HG03135 (cell line): ENCODE data around the gene TLE2.
"Not testable (repeated sequence)": the region's sequence is repeated elsewhere in the genome, so short reads cannot be mapped to it uniquely, and the experiment has no call there.

ENCODE experiments used
- ATAC-seq: cut with Tn5 transposase; IDR thresholded peaks from one replicate; pipeline ENCODE4 v1.9.1; 2021; ENCODE audit warnings: mild to moderate bottlenecking, moderate library complexity; ENCODE audit not compliant: unreplicated experiment

The TLE2 gene

DNA sequence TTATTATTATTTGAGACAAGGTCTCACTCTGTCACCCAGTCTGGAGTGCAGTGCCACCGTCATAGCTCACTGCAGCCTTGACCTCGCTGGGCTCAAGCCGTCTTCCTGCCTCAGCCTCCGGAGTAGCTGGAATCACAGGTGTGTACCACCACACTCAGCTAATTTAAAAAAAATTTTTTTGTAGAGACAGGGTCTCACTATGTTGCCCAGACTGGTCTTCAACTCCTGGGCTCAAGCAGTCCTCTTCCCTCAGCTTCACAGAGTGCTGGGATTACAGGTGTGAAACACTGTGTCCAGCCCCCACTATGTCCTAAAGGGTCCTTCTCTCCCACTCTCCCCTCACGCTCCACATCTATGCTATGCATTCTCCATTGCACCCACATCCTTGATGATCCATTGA lies 9.1 kb upstream of the TLE2 start:
- no peak for ATAC-seq

DNA sequence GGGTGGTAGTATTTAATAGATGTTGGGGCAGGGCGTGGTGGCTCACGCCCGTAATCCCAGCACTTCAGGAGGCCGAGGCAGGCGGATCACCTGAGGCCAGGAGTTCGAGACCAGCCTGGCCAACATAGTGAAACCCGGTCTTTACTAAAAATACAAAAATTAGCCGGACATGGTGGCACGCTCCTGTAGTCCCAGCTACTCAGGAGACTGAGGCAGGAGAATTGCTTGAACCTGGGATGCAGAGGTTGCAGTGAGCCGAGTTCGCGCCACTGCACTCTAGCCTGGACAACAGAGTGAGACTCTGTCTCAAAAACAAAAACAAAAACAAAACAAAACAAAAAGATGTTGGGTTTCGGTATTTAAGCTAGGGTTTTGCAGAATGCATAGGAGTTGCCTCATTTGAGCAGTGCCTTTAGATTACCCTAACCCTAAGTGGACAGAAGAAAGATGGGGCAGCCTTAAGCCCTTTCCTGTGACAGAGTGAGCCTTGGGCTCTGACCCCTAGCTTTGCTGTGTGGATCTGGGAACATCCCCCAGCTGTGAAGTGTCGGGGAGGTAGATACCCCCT lies 8.0 kb upstream of the TLE2 start:
- not testable (repeated sequence) for ATAC-seq

GRCh38 chr19:3036119-3036976 lies 7.3 kb upstream of the TLE2 start:
- ATAC-seq = peak; percentile 48

- ATAC-seq = peak; percentile 72
Observed at GRCh38 chr19:3035542-3036118, 6.5 kb upstream of the TLE2 start.

GRCh38 chr19:3034656-3035541 lies 5.8 kb upstream of the TLE2 start:
- no peak for ATAC-seq

- ATAC-seq = no peak
Observed at GRCh38 chr19:3034406-3034655, 5.3 kb upstream of the TLE2 start.

DNA sequence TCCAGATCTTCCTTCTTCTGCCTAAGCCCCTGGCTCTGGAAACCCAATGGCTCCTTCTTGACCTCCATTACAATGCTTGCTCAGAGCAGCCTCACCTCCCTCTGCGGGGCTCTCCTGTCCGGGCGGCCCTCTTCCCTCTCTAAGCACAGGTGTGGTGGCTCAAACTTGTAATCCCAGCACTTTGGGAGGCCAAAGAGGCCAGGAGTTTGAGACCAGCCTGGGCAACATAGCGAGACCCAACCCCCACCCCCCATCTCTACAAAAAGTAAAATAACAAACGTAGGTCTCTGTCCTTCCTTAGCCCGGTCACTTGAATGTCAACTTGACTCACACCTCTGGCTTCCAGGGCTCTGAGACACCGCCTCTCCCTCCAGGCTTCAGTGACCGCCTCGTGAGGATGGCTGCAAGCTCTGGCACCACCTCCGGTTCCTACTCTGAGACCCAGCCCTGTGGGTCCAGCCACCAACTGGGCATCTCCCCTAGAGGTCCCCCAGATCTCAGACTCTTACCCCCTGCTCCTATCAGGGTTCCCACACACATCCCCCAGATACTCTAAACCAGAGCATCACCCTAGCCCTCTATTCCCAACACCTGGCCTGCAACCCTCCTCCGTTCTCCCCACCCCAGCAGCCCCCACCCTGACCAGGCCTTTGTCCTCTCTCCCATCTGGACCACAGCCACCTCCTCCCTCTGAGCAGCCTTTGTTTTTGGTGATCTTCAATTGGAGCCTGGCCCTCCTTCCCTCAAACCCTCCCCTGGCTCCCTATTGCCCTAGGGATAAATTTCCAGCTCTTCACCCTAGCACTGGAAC lies 4.7 kb upstream of the TLE2 start:
- ATAC-seq = no peak

DNA sequence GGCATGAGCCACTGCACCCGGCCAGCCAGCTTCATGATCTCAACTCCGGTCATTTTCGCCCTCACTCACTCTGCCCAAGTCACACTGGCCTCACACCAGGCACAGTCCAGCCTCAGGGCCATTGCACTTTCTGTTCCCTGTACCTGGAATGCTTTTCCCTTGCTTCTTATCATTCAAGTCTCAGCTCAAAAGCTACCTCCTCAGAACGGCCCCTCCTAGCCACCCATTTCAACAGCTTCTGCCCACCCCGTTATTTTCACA lies 2.5 kb upstream of the TLE2 start:
- ATAC-seq = no peak

GRCh38 chr19:3028305-3029064 lies 595 bp downstream of the TLE2 start:
- no peak for ATAC-seq

GRCh38 chr19:3027981-3028304 lies 1.1 kb downstream of the TLE2 start:
- no peak for ATAC-seq

GRCh38 chr19:3027292-3027691 lies 1.8 kb downstream of the TLE2 start:
- ATAC-seq = no peak

DNA sequence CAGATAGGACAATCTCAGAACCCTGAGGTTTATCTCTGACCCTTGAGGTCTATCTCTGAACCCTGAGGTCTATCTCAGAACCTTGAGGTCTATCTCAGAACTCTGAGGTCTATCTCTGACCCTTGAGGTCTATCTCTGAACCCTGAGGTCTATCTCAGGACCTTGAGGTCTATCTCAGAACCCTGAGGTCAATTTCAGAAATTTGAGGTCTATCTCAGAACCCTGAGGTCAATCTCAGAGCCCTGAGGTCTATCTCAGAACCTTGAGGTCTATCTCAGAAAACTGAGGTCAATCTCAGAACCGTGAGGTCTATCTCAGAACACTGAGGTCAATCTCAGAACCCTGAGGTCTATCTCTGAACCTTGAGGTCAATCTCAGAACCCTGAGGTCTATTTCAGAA lies 2.3 kb downstream of the TLE2 start:
- no peak for ATAC-seq

DNA sequence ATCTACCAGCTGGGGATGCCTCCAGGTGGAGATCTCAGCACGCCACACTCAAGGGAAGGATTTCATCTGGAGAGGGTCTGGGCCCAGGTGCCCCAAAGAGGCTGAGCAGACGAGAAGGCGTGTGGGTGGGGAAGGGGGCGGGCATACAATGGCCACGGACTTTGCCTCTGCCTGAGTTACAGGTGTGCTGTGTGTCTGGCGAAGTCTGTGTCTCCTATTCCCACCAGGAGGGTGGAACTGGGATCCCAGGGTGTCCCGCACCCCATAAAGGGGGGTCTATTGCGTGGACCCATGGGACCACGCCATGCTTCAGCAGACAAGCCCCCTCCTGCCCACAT lies 3.6 kb downstream of the TLE2 start:
- ATAC-seq = no peak

DNA sequence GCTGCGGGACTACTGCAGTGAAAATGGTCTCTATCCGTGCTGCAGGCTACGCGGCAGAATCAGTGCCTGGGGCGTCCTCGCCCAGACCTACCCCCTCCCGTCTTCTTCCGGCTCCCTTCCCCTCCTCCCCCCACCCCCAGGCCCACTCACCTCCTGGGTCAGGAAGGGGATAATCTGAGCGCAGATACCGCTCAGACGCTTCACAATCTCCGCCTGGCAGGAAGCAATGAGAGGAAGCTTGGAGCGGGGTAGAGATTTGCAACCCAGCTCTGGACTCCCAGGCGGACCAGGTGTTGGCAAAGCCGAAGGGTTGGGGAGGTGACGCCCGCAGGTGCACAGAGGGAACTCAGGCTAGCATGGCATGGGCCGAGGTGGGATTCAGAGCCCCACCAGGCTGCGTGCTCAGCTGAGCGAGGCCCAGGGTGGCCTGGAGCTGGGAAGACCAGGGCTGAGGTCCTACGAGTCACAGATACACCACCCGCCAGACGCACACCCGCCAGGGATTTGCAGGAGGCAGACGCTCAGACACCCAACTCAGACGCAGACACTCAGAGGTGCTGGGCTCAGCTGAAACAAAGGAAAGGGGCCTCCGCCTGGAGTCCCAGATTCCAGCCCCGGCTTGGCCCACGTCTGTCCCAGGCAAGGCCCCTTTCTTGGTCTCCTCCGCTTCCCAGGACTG lies 4.1 kb downstream of the TLE2 start:
- no peak for ATAC-seq

DNA sequence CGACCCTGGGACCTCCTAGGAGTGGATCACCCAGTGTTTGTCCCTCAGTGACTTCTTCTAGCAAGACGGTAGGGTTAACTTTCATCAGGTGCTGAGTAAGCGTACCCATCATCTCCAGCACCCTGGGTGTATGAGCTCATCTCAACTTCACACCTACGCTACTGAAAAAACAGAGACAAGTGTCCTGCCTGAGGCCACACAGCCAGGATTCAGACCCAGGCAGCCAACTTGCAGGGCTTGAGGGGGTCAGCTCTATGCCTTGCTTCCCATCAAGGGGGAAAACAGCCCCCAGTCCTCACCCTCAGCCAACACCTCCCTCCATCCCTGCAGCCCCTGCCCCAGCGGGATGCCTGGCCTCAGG lies 4.6 kb downstream of the TLE2 start:
- no peak for ATAC-seq

DNA sequence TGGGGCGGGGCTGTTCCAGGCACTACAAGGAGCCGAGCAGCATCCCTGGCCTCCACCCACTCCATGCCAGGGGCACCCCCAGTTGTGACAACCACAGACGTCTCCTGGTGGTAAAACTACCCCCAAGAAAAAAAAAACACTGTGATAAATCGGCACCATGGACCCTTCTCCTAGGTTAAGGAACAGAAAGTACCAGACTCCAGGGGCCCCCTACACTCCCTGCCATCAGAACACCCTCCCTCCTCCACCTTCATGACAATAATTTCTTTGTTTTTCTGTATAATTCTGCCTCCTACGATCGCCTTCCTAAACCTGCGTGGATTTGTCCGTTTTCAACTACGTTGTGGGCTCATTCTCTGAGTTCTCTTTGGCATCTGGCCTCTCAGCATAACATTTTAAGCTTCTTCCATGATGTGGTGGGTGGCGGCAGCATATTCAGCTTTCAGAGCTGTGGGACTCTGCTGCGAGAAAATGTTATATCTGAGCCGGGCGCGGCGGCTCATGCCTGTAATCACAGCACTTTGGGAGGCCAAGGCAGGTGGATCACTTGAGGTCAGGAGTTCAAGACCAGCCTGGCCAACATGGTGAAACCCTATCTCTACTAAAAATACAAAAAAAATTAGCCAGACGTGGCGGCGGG lies 8.6 kb downstream of the TLE2 start:
- no peak for ATAC-seq

DNA sequence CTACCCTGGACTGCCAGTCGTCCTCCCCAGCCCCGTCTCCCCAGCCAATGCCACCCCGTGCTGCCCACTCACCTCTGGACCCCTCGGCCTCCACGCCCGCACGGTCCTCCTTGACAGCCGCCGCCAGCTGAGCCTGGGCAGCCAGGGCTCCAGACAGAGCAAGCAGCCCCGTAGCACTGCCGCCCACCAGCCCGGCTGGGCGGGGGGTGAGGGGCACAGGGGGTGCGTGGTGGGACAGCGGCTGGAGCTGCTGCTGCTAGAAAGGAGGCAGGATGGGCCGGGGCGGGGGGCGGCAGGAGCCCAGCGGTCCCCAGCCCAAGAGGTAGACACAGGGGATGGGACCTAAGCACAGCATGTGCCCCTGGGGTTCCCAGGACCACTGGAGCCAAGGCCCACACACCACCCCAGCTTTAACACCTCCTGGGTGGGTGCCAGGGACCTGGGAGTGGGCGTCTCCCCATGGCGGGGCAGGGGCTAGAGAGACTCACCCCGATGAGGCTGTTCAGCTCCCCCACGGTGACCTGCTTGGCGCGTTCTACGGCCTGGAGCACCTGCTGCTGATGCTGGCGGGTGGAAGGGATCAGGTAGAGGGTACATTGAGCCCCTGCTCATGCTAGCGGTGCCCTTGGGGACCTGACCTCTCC lies 9.7 kb downstream of the TLE2 start:
- no peak for ATAC-seq

GRCh38 chr19:3017923-3018322 lies 11.2 kb downstream of the TLE2 start:
- no peak for ATAC-seq
